PFSK-1 (cell line): ENCODE results near the gene AAK1.

Source experiments
- FOXP2 ChIP-seq: optimal IDR thresholded peaks from 2 replicates; pipeline ENCODE3; 2011; ENCODE audit warnings: borderline replicate concordance, control low read depth, inconsistent platforms; ENCODE audit not compliant: insufficient read depth; ENCODE audit errors: extremely low read length, extremely low read depth
- POLR2AphosphoS5 ChIP-seq: IDR thresholded peaks from 2 replicates; pipeline ENCODE4 v1.6.1; 2012; ENCODE audit warnings: low read depth, mild to moderate bottlenecking, control low read depth, low read length, moderate library complexity
- SIN3A ChIP-seq: IDR thresholded peaks from 2 replicates; pipeline ENCODE4 v1.6.1; 2012; ENCODE audit warnings: mild to moderate bottlenecking, low read length, moderate library complexity, borderline replicate concordance; ENCODE audit not compliant: insufficient read depth
- TAF1 ChIP-seq: IDR thresholded peaks from 2 replicates; pipeline ENCODE4 v1.6.1; 2012; ENCODE audit warnings: low read length, control low read depth, borderline replicate concordance; ENCODE audit not compliant: insufficient read depth
- TF ChIP-seq, protein P1 (sequence below), 2 experiments: IDR thresholded peaks; 2 replicates each; pipeline versions ENCODE4 v1.6.1 to v1.8.0; 2011 to 2012; ENCODE audit warnings: low read depth in 2 of 2, low read length in 2 of 2, control low read depth in 1 of 2, inconsistent platforms in 1 of 2, mild to moderate bottlenecking in 1 of 2, moderate library complexity in 1 of 2; ENCODE audit not compliant: insufficient read depth in 1 of 2

AAK1 gene

DNA sequence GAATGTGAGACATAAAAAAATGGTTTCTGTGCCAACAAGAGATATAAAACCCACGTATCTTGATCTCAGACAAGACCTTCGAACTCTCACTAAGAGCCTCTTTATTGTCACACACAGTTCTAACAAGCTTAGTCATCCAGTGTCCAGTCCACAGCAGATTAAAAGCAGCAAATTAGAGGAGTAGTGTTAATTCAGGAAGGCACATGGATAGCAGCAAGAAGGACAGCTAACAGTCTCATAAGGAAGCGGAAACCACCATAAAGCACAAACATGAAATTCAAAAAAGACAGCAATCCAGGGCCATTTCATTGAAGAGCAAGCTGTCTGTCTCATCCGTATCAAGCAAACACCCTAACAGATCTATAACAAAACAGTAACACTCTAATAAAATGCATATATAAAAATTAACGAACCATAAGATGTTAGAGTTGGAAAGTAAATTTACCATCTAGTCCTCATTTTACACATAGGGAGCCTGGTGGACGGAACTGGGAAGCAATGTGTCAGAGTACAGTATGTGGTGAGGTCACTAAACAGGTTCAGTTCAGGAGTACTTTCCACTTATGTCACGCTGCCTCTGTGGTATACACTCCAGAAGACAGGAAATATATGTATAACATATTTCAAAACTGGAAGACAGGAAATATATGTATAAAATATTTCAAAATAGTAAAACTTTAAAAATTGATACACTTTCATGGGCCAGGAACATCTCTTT is 18.3 kb downstream of the AAK1 start:
- TF ChIP-seq TAF1: no peak

DNA sequence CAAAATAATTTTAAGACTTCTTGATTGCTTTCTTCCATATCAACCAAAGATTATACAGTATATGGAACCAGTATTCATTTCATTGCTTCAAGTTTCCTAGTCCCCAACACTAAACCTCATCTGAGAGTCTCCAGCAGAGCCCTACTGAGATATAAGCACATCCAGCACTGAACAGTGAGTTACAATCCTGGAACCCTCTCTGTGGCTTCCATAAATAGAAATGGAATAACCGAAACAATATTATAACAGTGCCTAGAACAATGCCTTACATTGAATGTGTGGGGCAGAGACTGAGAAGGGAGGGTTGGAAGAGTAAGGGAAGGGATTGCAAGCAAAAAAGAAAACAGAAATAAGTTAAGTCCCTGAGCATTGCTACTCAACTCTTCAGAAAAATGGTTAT is 18.9 kb downstream of the AAK1 start:
- no peak for TF ChIP-seq SIN3A
- TF ChIP-seq, protein P1, sequence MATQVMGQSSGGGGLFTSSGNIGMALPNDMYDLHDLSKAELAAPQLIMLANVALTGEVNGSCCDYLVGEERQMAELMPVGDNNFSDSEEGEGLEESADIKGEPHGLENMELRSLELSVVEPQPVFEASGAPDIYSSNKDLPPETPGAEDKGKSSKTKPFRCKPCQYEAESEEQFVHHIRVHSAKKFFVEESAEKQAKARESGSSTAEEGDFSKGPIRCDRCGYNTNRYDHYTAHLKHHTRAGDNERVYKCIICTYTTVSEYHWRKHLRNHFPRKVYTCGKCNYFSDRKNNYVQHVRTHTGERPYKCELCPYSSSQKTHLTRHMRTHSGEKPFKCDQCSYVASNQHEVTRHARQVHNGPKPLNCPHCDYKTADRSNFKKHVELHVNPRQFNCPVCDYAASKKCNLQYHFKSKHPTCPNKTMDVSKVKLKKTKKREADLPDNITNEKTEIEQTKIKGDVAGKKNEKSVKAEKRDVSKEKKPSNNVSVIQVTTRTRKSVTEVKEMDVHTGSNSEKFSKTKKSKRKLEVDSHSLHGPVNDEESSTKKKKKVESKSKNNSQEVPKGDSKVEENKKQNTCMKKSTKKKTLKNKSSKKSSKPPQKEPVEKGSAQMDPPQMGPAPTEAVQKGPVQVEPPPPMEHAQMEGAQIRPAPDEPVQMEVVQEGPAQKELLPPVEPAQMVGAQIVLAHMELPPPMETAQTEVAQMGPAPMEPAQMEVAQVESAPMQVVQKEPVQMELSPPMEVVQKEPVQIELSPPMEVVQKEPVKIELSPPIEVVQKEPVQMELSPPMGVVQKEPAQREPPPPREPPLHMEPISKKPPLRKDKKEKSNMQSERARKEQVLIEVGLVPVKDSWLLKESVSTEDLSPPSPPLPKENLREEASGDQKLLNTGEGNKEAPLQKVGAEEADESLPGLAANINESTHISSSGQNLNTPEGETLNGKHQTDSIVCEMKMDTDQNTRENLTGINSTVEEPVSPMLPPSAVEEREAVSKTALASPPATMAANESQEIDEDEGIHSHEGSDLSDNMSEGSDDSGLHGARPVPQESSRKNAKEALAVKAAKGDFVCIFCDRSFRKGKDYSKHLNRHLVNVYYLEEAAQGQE (IDR thresholded peaks at IDR 0.05; ENCODE audit: insufficient read depth in 1 of 2, low read depth in 2 of 2, low read length in 2 of 2): no peak
- TF ChIP-seq FOXP2: no peak
- no peak for TF ChIP-seq POLR2AphosphoS5
- no peak for TF ChIP-seq TAF1

DNA sequence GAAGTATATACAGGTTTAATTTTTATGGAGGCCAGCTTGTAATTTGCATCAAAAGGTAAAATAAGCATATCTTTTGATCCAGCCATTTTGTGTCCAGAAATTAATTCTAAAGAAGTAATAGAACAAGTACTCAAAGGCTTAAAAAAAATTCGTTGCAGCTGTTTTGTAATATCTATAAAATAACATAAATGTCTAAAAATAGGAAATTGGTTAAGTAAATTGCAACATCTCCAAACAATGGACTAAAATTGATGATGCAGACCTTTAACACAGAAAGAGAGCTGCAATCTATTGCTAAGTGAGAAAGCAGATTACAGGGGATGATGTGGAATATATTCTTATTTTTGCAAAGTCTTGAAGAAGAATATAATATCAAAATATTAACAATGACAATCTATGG is 19.4 kb downstream of the AAK1 start:
- TF ChIP-seq, protein P1 (IDR thresholded peaks at IDR 0.05; ENCODE audit: insufficient read depth in 1 of 2, low read depth in 2 of 2, low read length in 2 of 2): no peak
- TF ChIP-seq SIN3A (no peak), POLR2AphosphoS5 (no peak), FOXP2 (no peak), TAF1 (no peak)

DNA sequence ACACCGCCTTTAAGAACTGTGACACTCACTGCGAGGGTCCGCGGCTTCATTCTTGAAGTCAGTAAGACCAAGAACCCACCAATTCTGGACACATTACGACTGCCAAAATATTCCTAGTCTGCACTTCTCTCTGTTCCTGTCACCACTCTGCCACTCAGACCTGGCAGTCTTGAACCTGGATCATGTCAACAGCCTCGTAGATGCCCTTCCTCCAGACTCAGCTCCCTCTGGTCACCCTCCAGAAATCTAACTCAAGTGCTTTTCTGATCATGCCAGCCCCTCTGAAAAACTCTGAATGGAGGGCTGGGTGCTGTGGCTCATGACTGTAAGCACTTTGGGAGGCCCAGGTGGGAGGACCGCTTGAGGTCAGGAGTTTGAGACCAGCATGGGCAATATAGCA is 20.3 kb downstream of the AAK1 start:
- no peak for TF ChIP-seq POLR2AphosphoS5
- TF ChIP-seq FOXP2: no peak
- TF ChIP-seq SIN3A: no peak
- TF ChIP-seq TAF1: no peak
- TF ChIP-seq, protein P1 (IDR thresholded peaks at IDR 0.05; ENCODE audit: insufficient read depth in 1 of 2, low read depth in 2 of 2, low read length in 2 of 2): no peak

DNA sequence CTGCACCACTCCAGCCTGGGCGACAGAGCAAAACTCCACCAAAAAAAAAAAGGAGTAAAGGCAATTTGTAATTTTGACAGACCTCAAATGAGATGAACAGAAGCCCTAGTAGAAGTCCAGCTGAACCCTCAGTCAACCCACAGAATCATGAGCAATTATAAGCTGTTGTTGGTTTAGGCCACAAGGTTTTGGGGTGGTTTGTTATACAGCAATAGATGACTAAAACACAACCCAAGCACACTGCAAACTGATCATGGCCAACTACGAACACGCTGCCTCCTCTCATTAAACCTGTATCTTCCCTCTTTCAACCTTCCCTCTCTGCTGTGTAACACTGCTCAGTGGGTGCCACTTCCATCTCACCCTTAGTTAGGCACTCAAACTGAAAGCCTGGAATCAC is 22.1 kb downstream of the AAK1 start:
- TF ChIP-seq, protein P1 (IDR thresholded peaks at IDR 0.05; ENCODE audit: insufficient read depth in 1 of 2, low read depth in 2 of 2, low read length in 2 of 2): no peak
- TF ChIP-seq FOXP2 (no peak), TAF1 (no peak), SIN3A (no peak), POLR2AphosphoS5 (no peak)
